WTC11 (cell line): ENCODE results near the gene SMPD2. TPM values are rescaled to one million over a fixed set of nuclear protein-coding genes. Genes with fewer than 3 reads are reported as not detected.

Experiments
- ATAC-seq: fragments of 200-7000 bp; cut with Tn5 transposase; 2 replicates; pipeline ENCODE4 v1.10.0; 2021; ENCODE audit warnings: mild to moderate bottlenecking, moderate library complexity
- CTCF ChIA-PET: fragments of 300-600 bp; sonication (Branson Sonifier 250); formaldehyde crosslinking; loops from one replicate; lab custom pipeline; 2021; ENCODE audit warnings: antibody characterized with exemption; lab: Charles Lee
- POLR2A ChIA-PET: fragments of 350-600 bp; sonication (Branson Sonifier 250); formaldehyde crosslinking; loops from one replicate; lab custom pipeline; 2021; ENCODE audit warnings: antibody characterized with exemption; lab: Charles Lee
- DNase-seq: peaks from one replicate; pipeline ENCODE4 v3.0.0; 2021; ENCODE audit warnings: low spot score
- H3K27ac Mint-ChIP-seq: 2 replicates; pipeline ENCODE4 v1.8.0; 2021; ENCODE audit warnings: mixed read lengths
- H3K27me3 Mint-ChIP-seq: 2 replicates; pipeline ENCODE4 v1.8.0; 2021; ENCODE audit warnings: low read depth, mild to moderate bottlenecking, moderate library complexity, mixed read lengths
- H3K36me3 Mint-ChIP-seq: 2 replicates; pipeline ENCODE4 v1.8.0; 2021; ENCODE audit warnings: mixed read lengths
- H3K4me1 Mint-ChIP-seq: 2 replicates; pipeline ENCODE4 v1.8.0; 2022; ENCODE audit warnings: mixed read lengths
- H3K4me3 Mint-ChIP-seq: 2 replicates; pipeline ENCODE4 v1.8.0; 2021; ENCODE audit warnings: mild to moderate bottlenecking, moderate library complexity, mixed read lengths
- H3K9me3 Mint-ChIP-seq: 2 replicates; pipeline ENCODE4 v1.8.0; 2021; ENCODE audit warnings: mixed read lengths
- CBFB ChIP-seq: sonication (generic); formaldehyde crosslinking; IDR thresholded peaks from 2 replicates; pipeline ENCODE4 v1.8.1; 2022; ENCODE audit warnings: mild to moderate bottlenecking, low read depth, missing genetic modification reagents
- CREB1 ChIP-seq: sonication (generic); formaldehyde crosslinking; IDR thresholded peaks from 2 replicates; pipeline ENCODE4 v1.8.0; 2023; ENCODE audit warnings: mild to moderate bottlenecking, missing genetic modification reagents
- ELF4 ChIP-seq: sonication (generic); formaldehyde crosslinking; IDR thresholded peaks from 2 replicates; pipeline ENCODE4 v1.8.1; 2022; ENCODE audit warnings: low read depth, mild to moderate bottlenecking, moderate library complexity, missing genetic modification reagents
- EMX1 ChIP-seq: fragments of 250-450 bp; sonication (Bioruptor Pico); IDR thresholded peaks from 2 replicates; pipeline ENCODE4 v1.8.0; 2021; ENCODE audit warnings: mild to moderate bottlenecking
- HMGA2 ChIP-seq: fragments of 250-450 bp; sonication (Bioruptor Pico); IDR thresholded peaks from 2 replicates; pipeline ENCODE4 v1.4.0; 2021; ENCODE audit warnings: mild to moderate bottlenecking, moderate library complexity
- JAZF1 ChIP-seq: fragments of 250-450 bp; sonication (Bioruptor Pico); IDR thresholded peaks from 2 replicates; pipeline ENCODE4 v1.9.0; 2021; ENCODE audit warnings: moderate library complexity, mild to moderate bottlenecking, inconsistent platforms
- NFE2L1 ChIP-seq: sonication (generic); formaldehyde crosslinking; IDR thresholded peaks from 2 replicates; pipeline ENCODE4 v1.8.1; 2023; ENCODE audit warnings: missing genetic modification reagents
- RELA ChIP-seq: sonication (generic); formaldehyde crosslinking; IDR thresholded peaks from 2 replicates; pipeline ENCODE4 v1.8.1; 2022; ENCODE audit warnings: missing genetic modification reagents, mild to moderate bottlenecking, borderline replicate concordance
- ZNF263 ChIP-seq: sonication (generic); formaldehyde crosslinking; IDR thresholded peaks from 2 replicates; pipeline ENCODE4 v1.8.1; 2022; ENCODE audit warnings: low read depth, mild to moderate bottlenecking, moderate library complexity, missing genetic modification reagents
- ZNF416 ChIP-seq: fragments of 250-450 bp; sonication (Bioruptor Pico); IDR thresholded peaks from 2 replicates; pipeline ENCODE4 v1.9.0; 2021; ENCODE audit warnings: mild to moderate bottlenecking, inconsistent platforms
- total RNA-seq: library from RNA; stranded (reverse); gene quantifications from 3 replicates; pipeline ENCODE4 v1.2.3, GENCODE V29; 2021
- TF ChIP-seq, protein P1 (sequence below): sonication (generic); formaldehyde crosslinking; IDR thresholded peaks from 2 replicates; pipeline ENCODE4 v1.8.0; 2022; ENCODE audit warnings: mild to moderate bottlenecking, missing genetic modification reagents
- TF ChIP-seq, protein P2 (sequence below): fragments of 250-450 bp; sonication (Bioruptor Pico); IDR thresholded peaks from 2 replicates; pipeline ENCODE4 v1.9.0; 2021; ENCODE audit warnings: mild to moderate bottlenecking
- TF ChIP-seq, protein P3 (sequence below): sonication (generic); formaldehyde crosslinking; IDR thresholded peaks from 2 replicates; pipeline ENCODE4 v1.8.0; 2023; ENCODE audit warnings: missing genetic modification reagents
- TF ChIP-seq, protein P4 (sequence below): sonication (generic); formaldehyde crosslinking; IDR thresholded peaks from 2 replicates; pipeline ENCODE4 v1.8.0; 2023; ENCODE audit warnings: mild to moderate bottlenecking, missing genetic modification reagents
- TF ChIP-seq, protein P5 (sequence below): sonication (generic); formaldehyde crosslinking; IDR thresholded peaks from 2 replicates; pipeline ENCODE4 v1.8.1; 2022; ENCODE audit warnings: low read depth, missing genetic modification reagents, borderline replicate concordance
- TF ChIP-seq, protein P6 (sequence below): fragments of 250-450 bp; sonication (Bioruptor Pico); IDR thresholded peaks from 2 replicates; pipeline ENCODE4 v1.9.0; 2021; ENCODE audit warnings: mild to moderate bottlenecking, borderline replicate concordance
- TF ChIP-seq, protein P7 (sequence below): sonication (generic); formaldehyde crosslinking; IDR thresholded peaks from 2 replicates; pipeline ENCODE4 v1.8.1; 2023; ENCODE audit warnings: mild to moderate bottlenecking, missing genetic modification reagents

Gene SMPD2
- total RNA-seq, 1 experiment from 2014 or later: 13.1 TPM

DNA sequence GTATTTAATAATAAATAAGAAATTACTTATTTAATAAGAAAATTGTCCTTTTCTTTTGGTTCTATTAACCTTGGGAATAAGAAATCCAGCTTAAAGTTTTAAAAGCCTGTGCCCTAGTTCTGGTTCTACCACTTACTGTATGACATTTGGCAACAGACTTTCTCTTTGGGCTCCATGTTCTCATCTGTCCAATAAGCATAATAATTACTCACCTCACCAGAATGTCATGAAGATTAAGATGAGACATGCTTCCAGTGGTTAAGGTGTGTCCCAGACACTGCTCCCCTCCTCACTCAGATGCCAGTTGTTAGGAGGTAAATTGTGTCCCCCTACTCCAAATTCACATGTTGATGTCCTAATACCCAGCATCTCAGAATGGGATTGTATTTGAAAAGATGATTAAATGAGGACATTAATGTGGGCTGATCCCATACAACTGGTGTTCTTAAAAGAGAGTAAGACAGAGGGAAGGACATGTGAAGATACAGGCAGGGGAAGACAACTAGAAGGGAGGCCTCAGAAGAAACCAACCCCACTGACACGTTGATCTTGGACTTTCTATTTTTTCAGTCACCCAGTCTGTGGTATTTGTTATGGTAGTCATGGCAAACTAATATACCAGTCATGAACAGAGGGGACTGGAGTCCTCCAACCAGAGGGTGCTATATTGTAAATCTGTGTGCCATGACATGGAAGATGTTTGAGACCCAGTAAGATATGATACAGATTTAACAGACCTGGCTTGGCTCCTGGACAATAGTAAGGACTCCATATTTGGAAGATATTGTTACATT lies 21.4 kb downstream of the SMPD2 start:
- TF ChIP-seq CREB1 (CRISPR knock-in tag) (no peak), EMX1 (CRISPR knock-in tag) (no peak), JAZF1 (CRISPR knock-in tag) (no peak), ELF4 (no peak), ZNF263 (CRISPR knock-in tag) (no peak), HMGA2 (CRISPR knock-in tag) (no peak; the same call in 1 of the 2 replicates), ZNF416 (CRISPR knock-in tag) (no peak), RELA (CRISPR knock-in tag) (no peak), CBFB (no peak), NFE2L1 (no peak)
- TF ChIP-seq, protein P1, sequence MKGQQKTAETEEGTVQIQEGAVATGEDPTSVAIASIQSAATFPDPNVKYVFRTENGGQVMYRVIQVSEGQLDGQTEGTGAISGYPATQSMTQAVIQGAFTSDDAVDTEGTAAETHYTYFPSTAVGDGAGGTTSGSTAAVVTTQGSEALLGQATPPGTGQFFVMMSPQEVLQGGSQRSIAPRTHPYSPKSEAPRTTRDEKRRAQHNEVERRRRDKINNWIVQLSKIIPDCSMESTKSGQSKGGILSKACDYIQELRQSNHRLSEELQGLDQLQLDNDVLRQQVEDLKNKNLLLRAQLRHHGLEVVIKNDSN (CRISPR knock-in tag): no peak
- TF ChIP-seq, protein P2, sequence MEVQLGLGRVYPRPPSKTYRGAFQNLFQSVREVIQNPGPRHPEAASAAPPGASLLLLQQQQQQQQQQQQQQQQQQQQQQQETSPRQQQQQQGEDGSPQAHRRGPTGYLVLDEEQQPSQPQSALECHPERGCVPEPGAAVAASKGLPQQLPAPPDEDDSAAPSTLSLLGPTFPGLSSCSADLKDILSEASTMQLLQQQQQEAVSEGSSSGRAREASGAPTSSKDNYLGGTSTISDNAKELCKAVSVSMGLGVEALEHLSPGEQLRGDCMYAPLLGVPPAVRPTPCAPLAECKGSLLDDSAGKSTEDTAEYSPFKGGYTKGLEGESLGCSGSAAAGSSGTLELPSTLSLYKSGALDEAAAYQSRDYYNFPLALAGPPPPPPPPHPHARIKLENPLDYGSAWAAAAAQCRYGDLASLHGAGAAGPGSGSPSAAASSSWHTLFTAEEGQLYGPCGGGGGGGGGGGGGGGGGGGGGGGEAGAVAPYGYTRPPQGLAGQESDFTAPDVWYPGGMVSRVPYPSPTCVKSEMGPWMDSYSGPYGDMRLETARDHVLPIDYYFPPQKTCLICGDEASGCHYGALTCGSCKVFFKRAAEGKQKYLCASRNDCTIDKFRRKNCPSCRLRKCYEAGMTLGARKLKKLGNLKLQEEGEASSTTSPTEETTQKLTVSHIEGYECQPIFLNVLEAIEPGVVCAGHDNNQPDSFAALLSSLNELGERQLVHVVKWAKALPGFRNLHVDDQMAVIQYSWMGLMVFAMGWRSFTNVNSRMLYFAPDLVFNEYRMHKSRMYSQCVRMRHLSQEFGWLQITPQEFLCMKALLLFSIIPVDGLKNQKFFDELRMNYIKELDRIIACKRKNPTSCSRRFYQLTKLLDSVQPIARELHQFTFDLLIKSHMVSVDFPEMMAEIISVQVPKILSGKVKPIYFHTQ (CRISPR knock-in tag): no peak
- TF ChIP-seq, protein P3, sequence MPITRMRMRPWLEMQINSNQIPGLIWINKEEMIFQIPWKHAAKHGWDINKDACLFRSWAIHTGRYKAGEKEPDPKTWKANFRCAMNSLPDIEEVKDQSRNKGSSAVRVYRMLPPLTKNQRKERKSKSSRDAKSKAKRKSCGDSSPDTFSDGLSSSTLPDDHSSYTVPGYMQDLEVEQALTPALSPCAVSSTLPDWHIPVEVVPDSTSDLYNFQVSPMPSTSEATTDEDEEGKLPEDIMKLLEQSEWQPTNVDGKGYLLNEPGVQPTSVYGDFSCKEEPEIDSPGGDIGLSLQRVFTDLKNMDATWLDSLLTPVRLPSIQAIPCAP: no peak
- TF ChIP-seq, protein P4, sequence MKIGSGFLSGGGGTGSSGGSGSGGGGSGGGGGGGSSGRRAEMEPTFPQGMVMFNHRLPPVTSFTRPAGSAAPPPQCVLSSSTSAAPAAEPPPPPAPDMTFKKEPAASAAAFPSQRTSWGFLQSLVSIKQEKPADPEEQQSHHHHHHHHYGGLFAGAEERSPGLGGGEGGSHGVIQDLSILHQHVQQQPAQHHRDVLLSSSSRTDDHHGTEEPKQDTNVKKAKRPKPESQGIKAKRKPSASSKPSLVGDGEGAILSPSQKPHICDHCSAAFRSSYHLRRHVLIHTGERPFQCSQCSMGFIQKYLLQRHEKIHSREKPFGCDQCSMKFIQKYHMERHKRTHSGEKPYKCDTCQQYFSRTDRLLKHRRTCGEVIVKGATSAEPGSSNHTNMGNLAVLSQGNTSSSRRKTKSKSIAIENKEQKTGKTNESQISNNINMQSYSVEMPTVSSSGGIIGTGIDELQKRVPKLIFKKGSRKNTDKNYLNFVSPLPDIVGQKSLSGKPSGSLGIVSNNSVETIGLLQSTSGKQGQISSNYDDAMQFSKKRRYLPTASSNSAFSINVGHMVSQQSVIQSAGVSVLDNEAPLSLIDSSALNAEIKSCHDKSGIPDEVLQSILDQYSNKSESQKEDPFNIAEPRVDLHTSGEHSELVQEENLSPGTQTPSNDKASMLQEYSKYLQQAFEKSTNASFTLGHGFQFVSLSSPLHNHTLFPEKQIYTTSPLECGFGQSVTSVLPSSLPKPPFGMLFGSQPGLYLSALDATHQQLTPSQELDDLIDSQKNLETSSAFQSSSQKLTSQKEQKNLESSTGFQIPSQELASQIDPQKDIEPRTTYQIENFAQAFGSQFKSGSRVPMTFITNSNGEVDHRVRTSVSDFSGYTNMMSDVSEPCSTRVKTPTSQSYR (CRISPR knock-in tag): no peak
- TF ChIP-seq, protein P5, sequence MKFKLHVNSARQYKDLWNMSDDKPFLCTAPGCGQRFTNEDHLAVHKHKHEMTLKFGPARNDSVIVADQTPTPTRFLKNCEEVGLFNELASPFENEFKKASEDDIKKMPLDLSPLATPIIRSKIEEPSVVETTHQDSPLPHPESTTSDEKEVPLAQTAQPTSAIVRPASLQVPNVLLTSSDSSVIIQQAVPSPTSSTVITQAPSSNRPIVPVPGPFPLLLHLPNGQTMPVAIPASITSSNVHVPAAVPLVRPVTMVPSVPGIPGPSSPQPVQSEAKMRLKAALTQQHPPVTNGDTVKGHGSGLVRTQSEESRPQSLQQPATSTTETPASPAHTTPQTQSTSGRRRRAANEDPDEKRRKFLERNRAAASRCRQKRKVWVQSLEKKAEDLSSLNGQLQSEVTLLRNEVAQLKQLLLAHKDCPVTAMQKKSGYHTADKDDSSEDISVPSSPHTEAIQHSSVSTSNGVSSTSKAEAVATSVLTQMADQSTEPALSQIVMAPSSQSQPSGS (CRISPR knock-in tag): no peak
- TF ChIP-seq, protein P6, sequence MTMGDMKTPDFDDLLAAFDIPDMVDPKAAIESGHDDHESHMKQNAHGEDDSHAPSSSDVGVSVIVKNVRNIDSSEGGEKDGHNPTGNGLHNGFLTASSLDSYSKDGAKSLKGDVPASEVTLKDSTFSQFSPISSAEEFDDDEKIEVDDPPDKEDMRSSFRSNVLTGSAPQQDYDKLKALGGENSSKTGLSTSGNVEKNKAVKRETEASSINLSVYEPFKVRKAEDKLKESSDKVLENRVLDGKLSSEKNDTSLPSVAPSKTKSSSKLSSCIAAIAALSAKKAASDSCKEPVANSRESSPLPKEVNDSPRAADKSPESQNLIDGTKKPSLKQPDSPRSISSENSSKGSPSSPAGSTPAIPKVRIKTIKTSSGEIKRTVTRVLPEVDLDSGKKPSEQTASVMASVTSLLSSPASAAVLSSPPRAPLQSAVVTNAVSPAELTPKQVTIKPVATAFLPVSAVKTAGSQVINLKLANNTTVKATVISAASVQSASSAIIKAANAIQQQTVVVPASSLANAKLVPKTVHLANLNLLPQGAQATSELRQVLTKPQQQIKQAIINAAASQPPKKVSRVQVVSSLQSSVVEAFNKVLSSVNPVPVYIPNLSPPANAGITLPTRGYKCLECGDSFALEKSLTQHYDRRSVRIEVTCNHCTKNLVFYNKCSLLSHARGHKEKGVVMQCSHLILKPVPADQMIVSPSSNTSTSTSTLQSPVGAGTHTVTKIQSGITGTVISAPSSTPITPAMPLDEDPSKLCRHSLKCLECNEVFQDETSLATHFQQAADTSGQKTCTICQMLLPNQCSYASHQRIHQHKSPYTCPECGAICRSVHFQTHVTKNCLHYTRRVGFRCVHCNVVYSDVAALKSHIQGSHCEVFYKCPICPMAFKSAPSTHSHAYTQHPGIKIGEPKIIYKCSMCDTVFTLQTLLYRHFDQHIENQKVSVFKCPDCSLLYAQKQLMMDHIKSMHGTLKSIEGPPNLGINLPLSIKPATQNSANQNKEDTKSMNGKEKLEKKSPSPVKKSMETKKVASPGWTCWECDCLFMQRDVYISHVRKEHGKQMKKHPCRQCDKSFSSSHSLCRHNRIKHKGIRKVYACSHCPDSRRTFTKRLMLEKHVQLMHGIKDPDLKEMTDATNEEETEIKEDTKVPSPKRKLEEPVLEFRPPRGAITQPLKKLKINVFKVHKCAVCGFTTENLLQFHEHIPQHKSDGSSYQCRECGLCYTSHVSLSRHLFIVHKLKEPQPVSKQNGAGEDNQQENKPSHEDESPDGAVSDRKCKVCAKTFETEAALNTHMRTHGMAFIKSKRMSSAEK (CRISPR knock-in tag): no peak
- TF ChIP-seq, protein P7, sequence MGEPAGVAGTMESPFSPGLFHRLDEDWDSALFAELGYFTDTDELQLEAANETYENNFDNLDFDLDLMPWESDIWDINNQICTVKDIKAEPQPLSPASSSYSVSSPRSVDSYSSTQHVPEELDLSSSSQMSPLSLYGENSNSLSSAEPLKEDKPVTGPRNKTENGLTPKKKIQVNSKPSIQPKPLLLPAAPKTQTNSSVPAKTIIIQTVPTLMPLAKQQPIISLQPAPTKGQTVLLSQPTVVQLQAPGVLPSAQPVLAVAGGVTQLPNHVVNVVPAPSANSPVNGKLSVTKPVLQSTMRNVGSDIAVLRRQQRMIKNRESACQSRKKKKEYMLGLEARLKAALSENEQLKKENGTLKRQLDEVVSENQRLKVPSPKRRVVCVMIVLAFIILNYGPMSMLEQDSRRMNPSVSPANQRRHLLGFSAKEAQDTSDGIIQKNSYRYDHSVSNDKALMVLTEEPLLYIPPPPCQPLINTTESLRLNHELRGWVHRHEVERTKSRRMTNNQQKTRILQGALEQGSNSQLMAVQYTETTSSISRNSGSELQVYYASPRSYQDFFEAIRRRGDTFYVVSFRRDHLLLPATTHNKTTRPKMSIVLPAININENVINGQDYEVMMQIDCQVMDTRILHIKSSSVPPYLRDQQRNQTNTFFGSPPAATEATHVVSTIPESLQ (CRISPR knock-in tag): no peak
- TF ChIP-seq, all 79 proteins: peak for 0
- ChIA-PET POLR2A (no interaction called here), CTCF (interaction anchor here (1.2 kb wide), 1 partner anchor 20 kb away, joined by 3 read pairs; no protein-coding TSS in a partner anchor)
- H3K36me3 Mint-ChIP-seq: peaks cover 55% of the 10 kb centered on the region
- ATAC-seq (no peak), DNase-seq (no peak)
- no peak overlapping the region for H3K4me3 Mint-ChIP-seq
- no peak overlapping the region for H3K27ac Mint-ChIP-seq
- no peaks in the 10 kb centered on the region for H3K27me3 Mint-ChIP-seq
- H3K4me1 Mint-ChIP-seq: peaks cover 22% of the 10 kb centered on the region
- H3K9me3 Mint-ChIP-seq: peaks cover 7% of the 10 kb centered on the region
